Tibial artery (tissue), 4 donors: Measurements from ENCODE around the gene STAT5B.
A peak's percentile ranks its signal among the peaks of the same experiment; 100 is the strongest.

Experiments
- DNase-seq, 2 donors: peaks; one replicate each; pipeline ENCODE4 v3.0.0-alpha.2; 2019
- H3K27ac ChIP-seq, 2 donors: fragments of 200-600 bp; sonication (generic) in 1 of 2; 1 replicate in 1 of 2; 2 replicates in 1 of 2; pipeline ENCODE4 v1.5.1; 2018 to 2019; ENCODE audit warnings: mild to moderate bottlenecking in 1 of 2
- H3K27me3 ChIP-seq, 2 donors: fragments of 200-600 bp; sonication (generic) in 1 of 2; one replicate each; pipeline versions ENCODE4 v1.5.1 to v1.6.0; 2016 to 2019
- H3K36me3 ChIP-seq, 3 donors: fragments of 200-600 bp; sonication (generic) in 2 of 3; one replicate each; pipeline ENCODE4 v1.5.1; 2016 to 2019; ENCODE audit warnings: mild to moderate bottlenecking in 2 of 3
- H3K4me1 ChIP-seq, 4 donors: fragments of 200-600 bp; sonication (generic) in 2 of 4; 1 replicate in 3 of 4; 2 replicates in 1 of 4; pipeline ENCODE4 v1.5.1; 2016 to 2019
- H3K4me3 ChIP-seq, 2 donors: fragments of 200-600 bp; sonication (generic) in 1 of 2; 1 replicate in 1 of 2; 2 replicates in 1 of 2; pipeline ENCODE4 v1.5.1; 2018 to 2019; ENCODE audit warnings: mild to moderate bottlenecking in 2 of 2
- H3K9me3 ChIP-seq, 3 donors: fragments of 200-600 bp; sonication (generic) in 1 of 3; one replicate each; pipeline ENCODE4 v1.5.1; 2016 to 2019
- intact Hi-C: fragments of 100-400 bp; cut with DNase I; formaldehyde crosslinking; loops from one replicate; pipeline ENCODE4 v1.15.0; 2023; ENCODE audit warnings: low total_unique reads
- TF ChIP-seq, protein P1 (sequence below), 2 experiments: fragments of 200-600 bp in 1 of 2; fragments of 450-650 bp in 1 of 2; IDR thresholded peaks; one replicate each; pipeline ENCODE4 v1.5.1; 2017 to 2019; ENCODE audit warnings: antibody characterized with exemption in 2 of 2, mild to moderate bottlenecking in 1 of 2, moderate library complexity in 1 of 2

The STAT5B gene

DNA sequence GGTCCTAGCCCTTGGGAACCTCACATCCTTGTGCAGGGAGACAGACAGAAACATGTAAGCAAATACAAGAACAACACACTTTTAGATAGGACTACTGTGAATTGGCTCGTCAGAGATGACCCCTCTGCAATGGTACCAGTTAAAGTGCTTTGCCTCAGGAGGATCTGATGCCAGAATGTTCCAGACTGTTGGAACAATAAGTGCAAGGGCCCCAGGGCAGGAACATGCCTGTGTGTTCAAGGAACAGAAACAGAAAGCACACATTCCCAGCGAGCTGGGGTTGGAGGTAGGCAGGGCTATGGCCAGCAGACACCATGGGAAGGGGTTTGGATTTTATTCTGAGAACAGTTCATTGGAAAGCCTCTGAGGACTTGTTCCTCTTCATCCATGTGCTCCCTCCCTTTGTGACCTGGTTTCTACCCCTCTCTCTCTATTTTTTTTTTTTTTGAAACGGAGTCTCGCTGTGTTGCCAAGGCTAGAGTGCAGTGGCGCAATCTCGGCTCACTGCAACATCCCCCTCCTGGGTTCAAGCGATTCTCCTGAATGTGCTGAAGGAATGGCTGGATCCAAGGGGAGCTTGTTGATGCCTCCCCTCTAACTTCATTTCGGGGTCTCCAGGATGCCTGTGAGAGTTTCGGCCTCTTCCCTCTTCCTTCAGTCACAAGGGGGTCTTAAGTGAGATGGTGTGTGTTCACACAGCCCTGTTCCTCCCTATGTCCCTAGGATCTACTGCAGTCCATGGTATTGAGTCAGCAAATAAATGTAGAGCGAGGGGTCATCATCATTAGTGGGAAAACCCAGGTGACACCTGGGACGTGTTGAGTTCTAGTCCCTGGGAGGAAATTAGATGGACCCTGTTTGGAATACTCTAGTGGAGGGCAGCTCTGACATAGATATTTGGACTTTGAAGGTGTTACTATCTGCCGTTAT lies 18.5 kb upstream of the STAT5B start:
- no peaks in the 10 kb centered on the region for H3K27me3 ChIP-seq
- peak in 1 of 2 donors; percentile 13 for DNase-seq
- intact Hi-C loops: no loop called here
- TF ChIP-seq, protein P1, sequence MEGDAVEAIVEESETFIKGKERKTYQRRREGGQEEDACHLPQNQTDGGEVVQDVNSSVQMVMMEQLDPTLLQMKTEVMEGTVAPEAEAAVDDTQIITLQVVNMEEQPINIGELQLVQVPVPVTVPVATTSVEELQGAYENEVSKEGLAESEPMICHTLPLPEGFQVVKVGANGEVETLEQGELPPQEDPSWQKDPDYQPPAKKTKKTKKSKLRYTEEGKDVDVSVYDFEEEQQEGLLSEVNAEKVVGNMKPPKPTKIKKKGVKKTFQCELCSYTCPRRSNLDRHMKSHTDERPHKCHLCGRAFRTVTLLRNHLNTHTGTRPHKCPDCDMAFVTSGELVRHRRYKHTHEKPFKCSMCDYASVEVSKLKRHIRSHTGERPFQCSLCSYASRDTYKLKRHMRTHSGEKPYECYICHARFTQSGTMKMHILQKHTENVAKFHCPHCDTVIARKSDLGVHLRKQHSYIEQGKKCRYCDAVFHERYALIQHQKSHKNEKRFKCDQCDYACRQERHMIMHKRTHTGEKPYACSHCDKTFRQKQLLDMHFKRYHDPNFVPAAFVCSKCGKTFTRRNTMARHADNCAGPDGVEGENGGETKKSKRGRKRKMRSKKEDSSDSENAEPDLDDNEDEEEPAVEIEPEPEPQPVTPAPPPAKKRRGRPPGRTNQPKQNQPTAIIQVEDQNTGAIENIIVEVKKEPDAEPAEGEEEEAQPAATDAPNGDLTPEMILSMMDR (IDR thresholded peaks at IDR 0.05): no peak
- no peak overlapping the region for H3K27ac ChIP-seq
- H3K36me3 ChIP-seq: peaks cover 31 to 80% (median 69%) of the 10 kb centered on the region in 3 donors
- H3K9me3 ChIP-seq: no peaks in the 10 kb centered on the region
- H3K4me3 ChIP-seq: no peak overlapping the region
- H3K4me1 ChIP-seq: peaks cover 0 to 7% (median 2%) of the 10 kb centered on the region in 4 donors

DNA sequence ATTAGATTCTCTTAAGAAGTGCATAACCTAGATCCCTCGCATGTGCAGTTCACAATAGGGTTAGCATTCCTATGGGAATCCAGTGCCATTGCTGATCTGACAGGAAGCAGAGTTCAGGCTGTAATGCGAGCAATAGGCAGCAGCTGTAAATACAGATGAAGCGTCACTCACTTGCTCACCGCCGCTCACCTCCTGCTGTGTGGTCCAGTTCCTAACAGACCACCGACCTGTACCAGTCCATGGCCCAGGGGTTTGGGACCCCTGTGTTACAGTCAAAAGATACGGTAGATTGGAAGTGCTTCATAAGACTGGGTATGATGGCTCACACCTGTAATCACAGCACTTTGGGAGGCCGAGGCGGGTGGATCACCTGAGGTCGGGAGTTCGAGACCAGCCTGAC lies 14.9 kb upstream of the STAT5B start:
- peak; percentile 2 to 48 for DNase-seq
- Histone ChIP-seq H3K27ac (no peak overlapping the region), H3K4me3 (no peak overlapping the region), H3K9me3 (no peaks in the 10 kb centered on the region), H3K4me1 (peaks cover 0 to 35% (median 31%) of the 10 kb centered on the region in 4 donors), H3K27me3 (no peaks in the 10 kb centered on the region), H3K36me3 (peaks cover 19 to 44% (median 42%) of the 10 kb centered on the region in 3 donors)
- TF ChIP-seq, protein P1 (IDR thresholded peaks at IDR 0.05): no peak
- intact Hi-C loops: no loop called here

DNA sequence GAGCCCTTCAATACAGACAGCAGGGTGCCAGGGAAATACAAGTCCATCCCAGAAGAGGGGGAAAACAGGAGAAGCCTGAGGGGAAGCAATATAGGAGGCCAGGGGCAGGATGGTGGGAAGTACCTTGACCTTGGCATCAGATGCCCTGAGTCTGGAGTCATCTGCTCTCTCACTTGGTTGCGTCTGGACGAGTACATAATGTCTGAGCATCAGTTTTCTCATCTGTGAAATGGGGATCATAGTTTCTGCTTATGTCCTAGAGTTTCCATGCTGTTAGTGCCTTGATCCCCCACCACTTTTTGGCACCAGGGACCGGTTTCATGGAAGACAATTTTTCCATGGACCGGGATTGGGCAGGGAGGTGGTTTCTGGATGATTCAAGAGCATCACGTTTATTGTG lies 14.4 kb upstream of the STAT5B start:
- no peak overlapping the region for H3K4me3 ChIP-seq
- no peaks in the 10 kb centered on the region for H3K27me3 ChIP-seq
- peaks cover 13 to 39% (median 37%) of the 10 kb centered on the region in 3 donors for H3K36me3 ChIP-seq
- TF ChIP-seq, protein P1 (IDR thresholded peaks at IDR 0.05): no peak
- H3K27ac ChIP-seq: peak overlapping the region in 1 of 2 donors; percentile 92
- intact Hi-C loops: no loop called here
- peaks cover 0 to 38% (median 31%) of the 10 kb centered on the region in 4 donors for H3K4me1 ChIP-seq
- peak in 1 of 2 donors; percentile 31 for DNase-seq
- no peaks in the 10 kb centered on the region for H3K9me3 ChIP-seq

DNA sequence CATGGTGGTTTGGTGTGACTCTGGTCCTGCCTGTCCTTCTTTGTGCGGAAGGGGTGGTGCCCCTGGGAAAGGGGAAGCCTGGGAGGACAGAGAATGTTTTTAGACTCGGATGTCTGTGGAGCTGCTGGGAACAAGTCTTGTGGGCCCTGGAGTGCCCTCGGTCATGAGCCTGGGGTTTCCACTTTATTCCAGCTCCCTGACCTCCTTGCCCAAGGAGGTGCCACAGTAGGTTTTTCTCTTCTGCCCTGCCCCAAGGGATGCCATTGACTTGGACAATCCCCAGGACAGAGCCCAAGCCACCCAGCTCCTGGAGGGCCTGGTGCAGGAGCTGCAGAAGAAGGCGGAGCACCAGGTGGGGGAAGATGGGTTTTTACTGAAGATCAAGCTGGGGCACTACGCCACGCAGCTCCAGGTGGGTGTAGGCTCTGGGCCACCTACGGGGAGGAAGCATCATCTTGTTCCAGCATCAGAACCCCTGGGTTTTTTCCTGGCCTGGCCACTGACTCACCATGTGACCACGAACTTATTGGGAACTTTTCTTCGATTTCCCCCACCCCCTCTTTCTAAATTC lies 13.5 kb upstream of the STAT5B start:
- peak overlapping the region; percentile 69 to 93 for H3K4me3 ChIP-seq

DNA sequence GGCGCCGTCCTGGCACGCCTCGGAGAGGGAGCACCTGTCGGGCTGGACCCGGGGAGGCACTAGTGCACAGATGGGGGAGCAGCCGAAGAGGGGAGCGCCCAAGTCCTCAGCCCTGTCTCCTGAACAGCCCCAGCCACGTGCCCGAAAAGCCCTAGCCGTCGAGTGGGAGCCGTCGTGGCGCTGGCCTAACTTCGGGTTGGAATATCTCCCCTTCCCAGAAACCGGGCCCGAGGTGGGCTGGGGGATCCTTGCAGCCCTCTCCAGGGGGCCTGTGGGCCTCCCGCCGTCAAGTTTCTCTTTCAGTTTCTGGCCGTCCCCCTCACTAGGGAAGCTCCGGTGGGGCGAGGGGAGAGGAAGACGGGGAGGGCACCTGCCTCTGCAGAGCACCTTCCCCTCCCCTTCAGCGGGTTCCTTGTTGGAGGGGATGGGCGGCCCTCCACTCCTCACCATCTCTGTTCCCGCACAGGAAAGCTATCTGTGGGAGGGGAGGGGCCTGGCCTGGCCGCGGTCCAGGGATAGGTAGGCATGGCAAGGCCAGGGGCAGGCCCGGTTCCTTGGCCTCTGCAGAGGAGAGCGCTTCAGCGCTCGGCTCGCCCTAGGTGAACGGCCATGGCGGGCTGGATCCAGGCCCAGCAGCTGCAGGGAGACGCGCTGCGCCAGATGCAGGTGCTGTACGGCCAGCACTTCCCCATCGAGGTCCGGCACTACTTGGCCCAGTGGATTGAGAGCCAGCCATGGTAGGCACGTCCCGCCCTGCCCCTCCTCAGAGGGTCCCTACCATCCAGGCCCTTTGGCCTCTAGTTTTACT lies 12.8 kb upstream of the STAT5B start:
- intact Hi-C loops: no loop called here
- no peak for DNase-seq
- peaks cover 3 to 23% (median 21%) of the 10 kb centered on the region in 3 donors for H3K36me3 ChIP-seq
- no peaks in the 10 kb centered on the region for H3K27me3 ChIP-seq
- H3K4me3 ChIP-seq: peak overlapping the region; percentile 69 to 93
- H3K27ac ChIP-seq: peak overlapping the region; percentile 92 to 94
- no peaks in the 10 kb centered on the region for H3K9me3 ChIP-seq
- H3K4me1 ChIP-seq: peaks cover 0 to 38% (median 31%) of the 10 kb centered on the region in 4 donors
- TF ChIP-seq, protein P1 (IDR thresholded peaks at IDR 0.05): no peak

More for the DNA sequence above, 13.5 kb upstream of the STAT5B start:
- peak in 1 of 2 donors; percentile 69 for DNase-seq
- peaks cover 0 to 38% (median 31%) of the 10 kb centered on the region in 4 donors for H3K4me1 ChIP-seq
- intact Hi-C loops: no loop called here
- peak overlapping the region; percentile 92 to 94 for H3K27ac ChIP-seq
- no peaks in the 10 kb centered on the region for H3K9me3 ChIP-seq
- H3K27me3 ChIP-seq: no peaks in the 10 kb centered on the region
- TF ChIP-seq, protein P1 (IDR thresholded peaks at IDR 0.05): no peak
- H3K36me3 ChIP-seq: peaks cover 10 to 30% (median 28%) of the 10 kb centered on the region in 3 donors
